GM19463 (cell line): Measurements from ENCODE around the gene FBL.
A peak's percentile ranks its signal among the peaks of the same experiment; 100 is the strongest.
"Not testable (repeated sequence)": the region's sequence is repeated elsewhere in the genome, so short reads cannot be mapped to it uniquely, and the experiment has no call there.

Source experiments
- ATAC-seq: cut with Tn5 transposase; IDR thresholded peaks from one replicate; pipeline ENCODE4 v1.9.1; 2021; ENCODE audit warnings: mild to moderate bottlenecking, moderate library complexity; ENCODE audit not compliant: unreplicated experiment

Gene FBL

GRCh38 chr19:39825531-39826076, 20.6 kb downstream of the FBL start:
- no peak for ATAC-seq

- no peak for ATAC-seq
Observed at GRCh38 chr19:39825093-39825463, 21.1 kb downstream of the FBL start.

- ATAC-seq, result peak; percentile 97
Observed at GRCh38 chr19:39824143-39825092, 21.8 kb downstream of the FBL start.

- no peak for ATAC-seq
Observed at GRCh38 chr19:39823686-39824085, 22.5 kb downstream of the FBL start.

- no peak for ATAC-seq
Observed at GRCh38 chr19:39820696-39821095, 25.5 kb downstream of the FBL start.

- no peak for ATAC-seq
Observed at GRCh38 chr19:39819786-39820185, 26.4 kb downstream of the FBL start.

GRCh38 chr19:39818626-39819097, 27.5 kb downstream of the FBL start:
- no peak for ATAC-seq

GRCh38 chr19:39817888-39818561, 28.2 kb downstream of the FBL start:
- no peak for ATAC-seq

GRCh38 chr19:39816287-39817048, 29.7 kb downstream of the FBL start:
- no peak for ATAC-seq

GRCh38 chr19:39814595-39814994, 31.6 kb downstream of the FBL start:
- no peak for ATAC-seq

DNA sequence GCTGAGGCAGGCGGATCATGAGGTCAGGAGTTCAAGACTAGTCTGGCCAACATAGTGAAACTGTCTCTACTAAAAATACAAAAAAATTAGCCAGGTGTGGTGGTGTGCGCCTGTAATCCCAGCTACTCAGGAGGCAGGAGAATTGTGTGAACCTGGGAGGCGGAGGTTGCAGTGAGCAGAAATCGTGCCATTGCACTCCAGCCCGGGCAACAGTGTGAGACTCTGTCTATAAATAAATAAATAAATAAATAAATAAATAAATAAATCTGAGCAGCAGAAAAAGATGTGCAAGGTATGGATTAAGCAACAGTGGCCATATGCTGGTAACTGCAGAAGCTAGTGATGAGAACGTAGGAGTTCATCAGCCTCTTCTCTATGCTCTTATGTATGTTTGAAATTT, 32.1 kb downstream of the FBL start:
- ATAC-seq, result not testable (repeated sequence)

DNA sequence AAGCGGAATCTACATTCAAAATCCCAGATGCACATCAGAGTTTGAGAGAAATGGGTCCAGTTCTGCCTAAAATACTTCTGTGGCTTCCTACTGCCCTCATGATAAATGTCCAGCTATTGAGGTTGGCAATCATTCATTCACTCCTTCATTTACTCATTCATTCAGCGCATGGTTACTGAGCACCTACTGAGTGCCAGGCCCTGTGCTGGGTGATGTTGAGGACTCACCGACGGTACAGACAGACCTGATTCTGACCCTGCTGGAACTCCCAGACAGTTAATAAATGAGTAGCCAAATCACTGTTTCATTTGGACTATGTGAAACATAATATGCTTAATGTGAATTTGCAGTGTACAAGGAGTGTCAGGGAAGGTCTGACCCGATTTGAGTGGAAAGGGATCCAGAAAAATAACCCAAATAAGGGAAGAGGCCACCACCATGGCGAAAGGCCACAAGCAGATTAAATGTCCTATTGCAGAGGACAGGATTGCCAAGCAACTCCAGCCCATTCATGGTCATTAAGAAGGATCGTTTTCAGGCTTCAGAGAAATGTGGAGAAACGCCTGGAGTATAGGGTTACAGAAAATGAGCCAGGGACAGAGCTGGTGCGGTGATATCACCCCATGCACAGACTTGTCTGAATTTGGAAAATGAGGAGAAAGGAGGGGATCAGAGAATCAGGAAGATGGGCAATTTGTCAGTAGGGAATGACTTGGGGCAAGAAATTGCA, 32.8 kb downstream of the FBL start:
- ATAC-seq, result no peak

DNA sequence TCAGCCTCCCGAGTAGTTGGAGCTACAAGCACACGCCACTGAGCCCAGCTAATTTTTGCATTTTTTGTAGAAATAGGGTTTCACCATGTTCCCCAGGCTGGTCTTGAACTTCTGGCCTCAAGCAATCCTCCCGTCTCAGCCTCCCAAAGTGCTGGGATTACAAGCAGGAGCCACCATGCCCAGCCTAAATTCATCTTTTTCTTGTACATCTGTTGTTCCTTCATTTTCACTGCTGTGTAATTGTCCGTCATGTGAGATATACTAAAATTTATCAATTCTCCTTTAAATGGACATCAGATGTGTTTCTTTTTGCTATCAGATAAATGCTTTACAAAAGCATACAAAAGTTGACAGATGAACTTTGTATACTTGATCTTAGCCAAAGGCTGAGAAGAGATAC, 35.1 kb downstream of the FBL start:
- ATAC-seq, result no peak

- ATAC-seq, result no peak
Observed at GRCh38 chr19:39810424-39810823, 35.8 kb downstream of the FBL start.

DNA sequence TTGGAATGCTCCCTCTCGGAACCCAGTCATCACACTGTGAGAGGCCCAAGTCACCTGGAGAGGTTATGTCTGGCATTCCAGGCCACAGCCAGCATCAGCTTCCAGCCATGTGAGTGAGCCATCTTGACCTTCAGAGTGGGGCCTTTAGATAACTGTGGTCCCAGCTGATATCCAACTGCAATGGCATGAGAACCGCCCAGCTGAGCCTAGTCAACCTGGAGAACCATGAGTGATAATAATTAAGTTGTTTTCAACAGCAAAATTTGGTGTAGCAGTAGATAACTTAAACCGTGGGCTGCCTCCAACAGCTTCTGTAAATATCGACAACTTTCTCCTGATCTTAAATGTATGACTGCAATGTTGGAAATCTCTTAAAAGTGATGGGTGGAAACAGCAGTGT, 36.8 kb downstream of the FBL start:
- no peak for ATAC-seq

DNA sequence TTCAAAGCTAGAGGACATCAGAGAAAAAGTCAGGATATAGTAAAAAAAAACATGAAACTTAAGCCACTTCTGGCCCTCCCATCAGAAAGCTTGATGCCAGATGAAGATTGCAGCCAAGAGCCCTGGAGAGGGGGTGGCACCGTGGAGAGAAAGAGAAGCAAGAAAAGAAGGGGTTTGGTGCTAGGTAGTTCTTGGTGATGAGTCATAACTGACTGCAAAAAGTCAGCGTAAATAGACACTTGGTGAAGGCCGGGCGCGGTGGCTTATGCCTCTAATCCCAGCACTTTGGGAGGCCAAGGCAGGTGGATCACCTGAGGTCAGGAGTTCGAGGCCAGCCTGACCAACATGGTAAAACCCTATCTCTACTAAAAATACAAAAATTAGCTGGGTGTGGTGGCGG, 37.5 kb downstream of the FBL start:
- not testable (repeated sequence) for ATAC-seq

- no peak for ATAC-seq
Observed at GRCh38 chr19:39807846-39808364, 38.3 kb downstream of the FBL start.

- ATAC-seq, result no peak
Observed at GRCh38 chr19:39805104-39805503, 41.1 kb downstream of the FBL start.

GRCh38 chr19:39802958-39803357, 43.2 kb downstream of the FBL start:
- ATAC-seq, result no peak

GRCh38 chr19:39797083-39797482, 49.1 kb downstream of the FBL start:
- no peak for ATAC-seq
